22Rv1 (cell line): Measurements from ENCODE around the gene SH2D3A.

ENCODE experiments used
- CTCF ChIP-seq: fragments of 450-650 bp; IDR thresholded peaks from 2 replicates; pipeline ENCODE4 v1.5.1; 2017; ENCODE audit warnings: mild to moderate bottlenecking
- ZFX ChIP-seq: fragments of 450-650 bp; IDR thresholded peaks from 2 replicates; pipeline ENCODE4 v1.6.1; 2017; ENCODE audit warnings: antibody characterized with exemption, borderline replicate concordance

DNA sequence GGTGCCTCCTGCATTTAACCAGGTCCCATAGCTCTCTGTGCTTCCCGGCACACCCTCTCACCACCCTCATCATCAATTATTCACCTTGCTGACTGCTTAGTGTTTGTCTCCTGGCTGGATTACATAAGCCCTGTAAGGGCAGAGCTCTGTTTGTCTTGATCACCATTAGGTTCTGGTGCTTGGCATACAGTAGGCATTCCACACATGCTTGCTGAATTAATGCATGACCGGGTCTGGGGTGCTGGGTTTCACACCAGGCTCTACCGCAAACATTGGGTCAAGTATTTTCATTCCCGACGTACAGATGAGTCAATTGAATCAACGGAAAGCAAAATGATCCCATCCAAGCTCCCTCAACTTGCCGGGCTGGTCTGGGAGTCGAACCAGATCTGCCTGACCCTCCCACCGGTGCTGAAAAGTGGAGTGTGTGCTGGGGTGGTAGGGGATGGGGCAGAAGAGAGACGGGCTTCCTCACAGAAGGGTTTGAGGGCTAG lies 33.8 kb upstream of the SH2D3A start:
- TF ChIP-seq CTCF (no peak), ZFX (no peak)
